K562 (cell line): ENCODE measurements around the gene CLPSL1. TPM values are rescaled to one million over a fixed set of nuclear protein-coding genes. Genes with fewer than 3 reads are reported as not detected.
A peak's percentile ranks its signal among the peaks of the same experiment; 100 is the strongest.

ENCODE experiments used
- ATAC-seq: fragments of 200-7000 bp; cut with Tn5 transposase; 3 replicates; pipeline ENCODE4 v1.9.1; 2020; ENCODE audit warnings: moderate library complexity
- BruUV-seq: library from RNA; stranded (reverse); fragments of 400-500 nt; replicated peaks from 2 replicates; lab custom pipeline; 2021; lab: Mats Ljungman, UMichigan
- CTCF ChIA-PET: fragments of 300-600 bp; formaldehyde crosslinking; extraction: SDS; loops from one replicate; lab custom pipeline; 2021; ENCODE audit warnings: low intra/inter-chr PET ratio; lab: Yijun Ruan, JAX
- POLR2A ChIA-PET: fragments of 300-600, 350-650 bp; sonication (Branson Sonifier 250); formaldehyde crosslinking; extraction: SDS; loops from one replicate; lab custom pipeline; 2021; ENCODE audit warnings: antibody characterized with exemption, inconsistent platforms; lab: Yijun Ruan, JAX
- DNase-seq, 4 experiments: peaks; one replicate each; pipeline versions ENCODE4 v3.0.0 to v3.0.0-alpha.2; 2011 to 2018; ENCODE audit warnings: low spot score in 3 of 4, mixed read lengths in 3 of 4; ENCODE audit errors: extremely low read depth in 1 of 4
- FAIRE-seq: peaks from 2 replicates; lab custom pipeline; 2011; peaks lifted over from hg19 to GRCh38; lab: Jason Lieb, UNC
- H2AFZ ChIP-seq: 2 replicates; pipeline ENCODE4 v1.6.0; 2011; ENCODE audit warnings: low read depth, low read length, control low read depth, inconsistent platforms
- H3K27ac ChIP-seq: fragments of 200-600 bp; 3 replicates; pipeline ENCODE4 v1.8.0; 2011; ENCODE audit warnings: low read depth, mild to moderate bottlenecking, control low read depth, inconsistent platforms, low read length, moderate library complexity, mixed read lengths; ENCODE audit errors: extremely low read depth
- H3K27me3 ChIP-seq, 2 experiments: fragments of 300-600 bp in 1 of 2; 2 replicates in 1 of 2; 3 replicates in 1 of 2; pipeline versions ENCODE4 v1.6.0 to v1.8.0; 2011; ENCODE audit warnings: inconsistent platforms in 2 of 2, low read length in 2 of 2, mild to moderate bottlenecking in 1 of 2, mixed read lengths in 1 of 2, moderate library complexity in 1 of 2; ENCODE audit not compliant: control insufficient read depth in 2 of 2, insufficient read depth in 2 of 2
- H3K36me3 ChIP-seq: fragments of 300-600 bp; 3 replicates; pipeline ENCODE4 v1.8.0; 2011; ENCODE audit warnings: mild to moderate bottlenecking, low read length, inconsistent platforms; ENCODE audit not compliant: control insufficient read depth, insufficient read depth
- H3K4me1 ChIP-seq, 2 experiments: fragments of 200-600 bp in 1 of 2; replicated peaks in 1 of 2; 2 replicates in 1 of 2; 3 replicates in 1 of 2; pipeline versions ENCODE4 v1.5.1 to v1.8.0; 2011; ENCODE audit warnings: inconsistent platforms in 2 of 2, low read length in 2 of 2, mild to moderate bottlenecking in 1 of 2, mixed read lengths in 1 of 2, moderate library complexity in 1 of 2; ENCODE audit not compliant: control insufficient read depth in 2 of 2, insufficient read depth in 2 of 2
- H3K4me2 ChIP-seq: 2 replicates; pipeline ENCODE4 v1.6.1; 2011; ENCODE audit warnings: low read length, control low read depth, inconsistent platforms, mixed read lengths; ENCODE audit not compliant: insufficient read depth
- H3K4me3 ChIP-seq: fragments of 200-600 bp; sonication (generic), shearing (Covaris generic); 2 replicates; pipeline ENCODE4 v1.5.1; 2016; ENCODE audit warnings: control low read depth, inconsistent platforms
- H3K79me2 ChIP-seq: fragments of 200-600 bp; 3 replicates; pipeline ENCODE4 v1.8.0; 2011; ENCODE audit warnings: low read length, inconsistent platforms; ENCODE audit not compliant: control insufficient read depth, insufficient read depth
- H3K9ac ChIP-seq, 2 experiments: 2 replicates each; pipeline versions ENCODE4 v1.6.0 to v1.6.1; 2011; ENCODE audit warnings: low read depth in 2 of 2, low read length in 2 of 2, control low read depth in 1 of 2, inconsistent platforms in 1 of 2, mild to moderate bottlenecking in 1 of 2, mixed read lengths in 1 of 2; ENCODE audit not compliant: insufficient read depth in 1 of 2
- H3K9me1 ChIP-seq: one replicate; pipeline ENCODE4 v1.6.0; 2011; ENCODE audit warnings: inconsistent platforms, mild to moderate bottlenecking, low read length, moderate library complexity; ENCODE audit not compliant: control insufficient read depth, insufficient read depth
- H3K9me3 ChIP-seq: replicated peaks from 2 replicates; pipeline ENCODE4 v1.5.1; 2011; ENCODE audit warnings: low read depth, low read length, inconsistent platforms; ENCODE audit not compliant: control insufficient read depth, insufficient read depth
- H4K20me1 ChIP-seq: replicated peaks from 2 replicates; pipeline ENCODE4 v1.6.1; 2011; ENCODE audit warnings: low read length, inconsistent platforms, mixed read lengths; ENCODE audit not compliant: control insufficient read depth, insufficient read depth
- CEBPB ChIP-seq: fragments of 450-650 bp; IDR thresholded peaks from 2 replicates; pipeline ENCODE4 v1.6.1; 2016; ENCODE audit warnings: missing genetic modification characterization, missing compliant biosample characterization
- CREM ChIP-seq: IDR thresholded peaks from 2 replicates; pipeline ENCODE4 v1.6.1; 2014; ENCODE audit warnings: antibody characterized with exemption, low read depth
- KLF1 ChIP-seq: fragments of 450-650 bp; IDR thresholded peaks from 2 replicates; pipeline ENCODE4 v1.6.1; 2016; ENCODE audit warnings: missing genetic modification characterization, missing compliant biosample characterization
- MYC ChIP-seq, 2 experiments: fragments of 250-450 bp in 1 of 2; sonication (Bioruptor Pico) in 1 of 2; IDR thresholded peaks; 2 replicates each; pipeline versions ENCODE4 v1.5.1 to v1.6.1; 2012 to 2021; ENCODE audit warnings: low read depth in 2 of 2, borderline replicate concordance in 1 of 2, improper control_type of control experiment in 1 of 2, low read length in 1 of 2, mild to moderate bottlenecking in 1 of 2, moderate library complexity in 1 of 2
- PHB ChIP-seq: fragments of 250-450 bp; sonication (Bioruptor Pico); IDR thresholded peaks from 2 replicates; pipeline ENCODE4 v1.5.0; 2021
- POLR3G ChIP-seq: IDR thresholded peaks from 2 replicates; pipeline ENCODE4 v1.6.1; 2011; ENCODE audit not compliant: insufficient read length, insufficient replicate concordance; ENCODE audit errors: extremely low read depth
- PRPF4 ChIP-seq: fragments of 200-400 bp; formaldehyde crosslinking; IDR thresholded peaks from one replicate; pipeline ENCODE4 v1.6.1; 2017; ENCODE audit warnings: low read length, low read depth, mild to moderate bottlenecking; ENCODE audit not compliant: insufficient read depth, poor library complexity, severe bottlenecking
- TRIM28 ChIP-seq: fragments of 450-650 bp; IDR thresholded peaks from 2 replicates; pipeline ENCODE4 v1.6.1; 2017
- U2AF1 ChIP-seq: fragments of 200-400 bp; formaldehyde crosslinking; optimal IDR thresholded peaks from 2 replicates; pipeline ENCODE3; 2017; ENCODE audit warnings: mild to moderate bottlenecking, low read depth, low read length, moderate library complexity
- ZNF431 ChIP-seq: sonication (generic); formaldehyde crosslinking; IDR thresholded peaks from 2 replicates; pipeline ENCODE4 v1.8.0; 2022; ENCODE audit warnings: mild to moderate bottlenecking, missing genetic modification reagents
- WGBS: fragments of 100-300 bp; shearing (Covaris generic); methylation state at CpG from one replicate; pipeline ENCODE4 v1.1.6; 2016; ENCODE audit warnings: low coverage, mixed read lengths; ENCODE audit not compliant: insufficient coverage; ENCODE audit errors: missing lambda C conversion rate; 5-methylcytosine and 5-hydroxymethylcytosine counted together
- in situ Hi-C: fragments of 300-500 bp; cut with MboI; formaldehyde crosslinking; loops from 4 replicates; pipeline ENCODE4 v1.15.0; 2018; ENCODE audit warnings: inconsistent platforms, mixed read lengths
- intact Hi-C: fragments of 100-400 bp; cut with micrococcal nuclease; formaldehyde crosslinking; loops from 2 replicates; pipeline ENCODE4 v1.14.2; 2022
- polyA plus RNA-seq, 8 experiments: library from polyadenylated mRNA; depleted of rRNA in 4 of 8; stranded (reverse) in 5 of 8; unstranded in 3 of 8; fragments of >200 nt; fragmentation: Nextera tagmentation in 2 of 8; fragmentation: Illumina TruSeq in 1 of 8; extraction: Ambion mirVana in 2 of 8; extraction: Trizol in 1 of 8; gene quantifications; 2 replicates each; pipeline versions ENCODE4 v1.2.1 to v1.2.3, GENCODE V29; 2011 to 2014; ENCODE audit warnings: inconsistent platforms in 1 of 8, missing spikeins in 1 of 8
- total RNA-seq, 7 experiments: library from RNA; depleted of rRNA in 6 of 7; stranded (reverse); fragments of >200 nt in 6 of 7; fragmentation: Illumina TruSeq in 2 of 7; extraction: Trizol in 2 of 7; gene quantifications; 2 replicates each; pipeline versions ENCODE4 v1.2.1 to v1.2.3, GENCODE V29; 2011 to 2021; ENCODE audit warnings: low replicate concordance in 1 of 7
- TF ChIP-seq, protein P1 (sequence below): IDR thresholded peaks from 3 replicates; pipeline ENCODE4 v1.6.1; 2011; ENCODE audit warnings: borderline replicate concordance, mild to moderate bottlenecking; ENCODE audit not compliant: insufficient read length, insufficient read depth

CLPSL1 gene
- total and polyA plus RNA-seq, 9 of the 15 experiments (the other 6 are each of a cell fraction or from before 2014, with no cell fraction given), result not detected

DNA sequence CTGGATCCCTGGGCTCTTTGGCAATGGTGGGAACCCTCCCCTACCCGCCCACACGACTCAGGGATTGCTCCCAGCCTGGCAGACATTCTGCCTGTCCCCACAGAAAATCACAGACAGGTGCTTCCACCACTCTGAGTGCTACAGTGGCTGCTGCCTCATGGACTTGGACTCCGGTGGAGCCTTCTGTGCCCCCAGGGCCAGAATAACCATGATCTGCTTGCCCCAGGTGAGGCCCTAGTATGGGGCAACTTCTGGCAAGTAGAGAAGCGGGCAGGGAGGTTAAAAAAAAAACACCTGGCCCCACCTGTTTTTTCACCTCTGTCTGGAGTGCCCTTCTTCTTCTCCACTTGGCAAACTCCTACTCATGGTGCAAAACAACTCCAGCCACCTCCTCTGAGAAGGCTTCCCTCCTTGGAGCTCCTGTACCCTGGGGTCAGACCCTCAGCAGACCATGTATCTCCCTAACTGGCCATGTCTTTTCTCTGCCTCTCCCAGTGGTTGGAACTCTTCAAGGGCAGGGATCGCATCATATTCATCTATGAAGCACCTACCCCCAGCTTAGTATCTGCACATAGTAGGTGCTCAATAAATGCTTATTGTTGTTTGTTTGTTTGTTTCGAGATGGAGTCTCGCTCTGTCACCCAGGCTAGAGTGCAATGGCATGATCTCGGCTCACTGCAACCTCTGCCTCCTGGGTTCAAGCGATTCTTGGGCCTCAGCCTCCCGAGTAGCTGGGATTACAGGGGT is 3.3 kb upstream of the CLPSL1 start (continued):
- TF ChIP-seq CEBPB (tag), result peak; percentile 74

DNA sequence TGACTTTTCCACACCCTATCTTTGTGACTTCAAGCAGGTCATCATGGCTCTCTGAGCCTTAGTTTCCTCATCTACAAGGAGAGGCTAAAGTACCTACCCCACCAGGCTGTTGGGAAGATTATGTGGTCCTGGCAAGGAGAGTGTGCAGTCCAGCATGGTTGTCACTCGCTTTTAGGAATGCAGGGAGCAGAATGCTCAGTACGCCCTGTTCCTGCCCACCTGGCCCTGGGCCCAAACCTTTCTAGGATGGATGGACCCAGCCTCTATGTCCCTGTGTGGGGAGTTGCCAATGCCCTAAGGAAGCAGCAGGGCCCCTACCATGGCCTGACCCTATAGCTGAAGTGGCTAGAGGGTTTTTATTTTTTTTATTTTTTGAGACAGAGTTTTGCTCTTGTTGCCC is 2.4 kb upstream of the CLPSL1 start:
- in situ Hi-C loops, result no loop called here
- peaks cover 42 to 78% of the 10 kb centered on the region in 2 experiments for H3K27me3 ChIP-seq
- no peaks in the 10 kb centered on the region for H3K79me2 ChIP-seq

More for the DNA sequence above, 2.4 kb upstream of the CLPSL1 start:
- no peak for ATAC-seq
- CTCF ChIA-PET, result no interaction called here
- Histone ChIP-seq H3K9me3 (no peaks in the 10 kb centered on the region), H2AFZ (no peak overlapping the region), H3K4me3 (no peak overlapping the region), H3K36me3 (no peaks in the 10 kb centered on the region), H3K4me2 (no peak overlapping the region), H3K9me1 (no peaks in the 10 kb centered on the region), H3K27ac (no peak overlapping the region), H4K20me1 (0 out of 2 replicates have a peak, but pooled peaks cover 4% of the 10 kb centered on the region), H3K9ac (no peak overlapping the region), H3K4me1 (peaks cover 0 to 7% of the 10 kb centered on the region in 2 experiments; a peak in 2 of 5 replicates)
- TF ChIP-seq, protein P1, sequence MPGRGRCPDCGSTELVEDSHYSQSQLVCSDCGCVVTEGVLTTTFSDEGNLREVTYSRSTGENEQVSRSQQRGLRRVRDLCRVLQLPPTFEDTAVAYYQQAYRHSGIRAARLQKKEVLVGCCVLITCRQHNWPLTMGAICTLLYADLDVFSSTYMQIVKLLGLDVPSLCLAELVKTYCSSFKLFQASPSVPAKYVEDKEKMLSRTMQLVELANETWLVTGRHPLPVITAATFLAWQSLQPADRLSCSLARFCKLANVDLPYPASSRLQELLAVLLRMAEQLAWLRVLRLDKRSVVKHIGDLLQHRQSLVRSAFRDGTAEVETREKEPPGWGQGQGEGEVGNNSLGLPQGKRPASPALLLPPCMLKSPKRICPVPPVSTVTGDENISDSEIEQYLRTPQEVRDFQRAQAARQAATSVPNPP, result no peak
- TF ChIP-seq CREM, result no peak
- no peak for TF ChIP-seq MYC (IDR thresholded peaks at IDR 0.05; ENCODE audit: low read depth, low read length)
- no peak for TF ChIP-seq MYC (CRISPR knock-in tag; IDR thresholded peaks at IDR 0.05; ENCODE audit: borderline replicate concordance, low read depth)
- no peak for TF ChIP-seq TRIM28
- no peak for TF ChIP-seq PRPF4
- no peak for TF ChIP-seq U2AF1
- TF ChIP-seq ZNF431 (CRISPR knock-in tag), result no peak
- TF ChIP-seq PHB (CRISPR knock-in tag), result no peak
- TF ChIP-seq KLF1 (tag), result no peak
- TF ChIP-seq POLR3G, result no peak
- DNase-seq, result peak in 2 of 4 experiments; percentile 4 to 5
- 7% methylated on average over 2 of the region's 2 CpGs for WGBS
- FAIRE-seq, result no peak
- POLR2A ChIA-PET, result interaction anchor here (1.2 to 1.4 kb wide), 2 partner anchors 8 to 13 kb away, joined by 4 to 5 read pairs; no protein-coding TSS in a partner anchor
- BruUV-seq, result no TSS peak
- intact Hi-C loops, result no loop called here
